GM23338 (cell line): ENCODE results near the gene CD244. TPM values are rescaled to one million over a fixed set of nuclear protein-coding genes. Genes with fewer than 3 reads are reported as not detected.
A peak's percentile ranks its signal among the peaks of the same experiment; 100 is the strongest.

Experiments
- ATAC-seq: fragments of 200-7000 bp; cut with Tn5 transposase; 3 replicates; pipeline ENCODE4 v1.9.1; 2020
- DNase-seq: peaks from one replicate; pipeline ENCODE4 v3.0.0-alpha.2; 2015; ENCODE audit warnings: low spot score
- H2AFZ ChIP-seq: fragments of 200-600 bp; sonication (generic); 2 replicates; pipeline ENCODE4 v1.8.0; 2016; ENCODE audit warnings: antibody characterized with exemption, mild to moderate bottlenecking, moderate library complexity
- H3F3A ChIP-seq: fragments of 200-600 bp; sonication (generic); replicated peaks from 2 replicates; pipeline ENCODE4 v1.8.0; 2017; ENCODE audit warnings: antibody characterized with exemption, mixed run types, low read depth
- H3K27ac ChIP-seq: fragments of 200-600 bp; sonication (generic); 2 replicates; pipeline ENCODE4 v1.6.1; 2016; ENCODE audit warnings: low read depth
- H3K27me3 ChIP-seq: fragments of 200-600 bp; sonication (generic); 2 replicates; pipeline ENCODE4 v1.8.0; 2016; ENCODE audit warnings: mild to moderate bottlenecking, mixed run types, moderate library complexity; ENCODE audit not compliant: insufficient read depth
- H3K36me3 ChIP-seq: fragments of 200-600 bp; sonication (generic); 2 replicates; pipeline ENCODE4 v1.8.0; 2016; ENCODE audit warnings: mild to moderate bottlenecking; ENCODE audit not compliant: insufficient read depth
- H3K4me1 ChIP-seq: fragments of 200-600 bp; sonication (generic); 2 replicates; pipeline ENCODE4 v1.8.0; 2016; ENCODE audit warnings: mild to moderate bottlenecking, moderate library complexity; ENCODE audit not compliant: insufficient read depth
- H3K4me2 ChIP-seq: fragments of 200-600 bp; sonication (generic); 2 replicates; pipeline ENCODE4 v1.7.1; 2017; ENCODE audit warnings: mixed run types
- H3K4me3 ChIP-seq: fragments of 200-600 bp; sonication (generic); 2 replicates; pipeline ENCODE4 v1.6.1; 2016; ENCODE audit warnings: mixed run types
- H3K79me2 ChIP-seq: fragments of 200-600 bp; sonication (generic); replicated peaks from 2 replicates; pipeline ENCODE4 v1.8.0; 2017; ENCODE audit warnings: mild to moderate bottlenecking; ENCODE audit not compliant: insufficient read depth
- H3K9me2 ChIP-seq: fragments of 200-600 bp; sonication (generic); 2 replicates; pipeline ENCODE4 v1.8.0; 2017; ENCODE audit not compliant: insufficient read depth
- H4K20me1 ChIP-seq: fragments of 200-600 bp; sonication (generic); replicated peaks from 2 replicates; pipeline ENCODE4 v1.8.0; 2017; ENCODE audit warnings: mild to moderate bottlenecking; ENCODE audit not compliant: insufficient read depth
- H3K27ac Mint-ChIP-seq: 2 replicates; pipeline ENCODE4 v1.8.0; 2020; ENCODE audit warnings: inconsistent platforms, mild to moderate bottlenecking, moderate library complexity, mixed read lengths
- H3K27me3 Mint-ChIP-seq: 3 replicates; pipeline ENCODE4 v1.8.0; 2022; ENCODE audit warnings: low read depth, mild to moderate bottlenecking, moderate library complexity, mixed read lengths, inconsistent platforms; ENCODE audit not compliant: insufficient read depth, poor library complexity
- H3K36me3 Mint-ChIP-seq: 3 replicates; pipeline ENCODE4 v1.8.0; 2021; ENCODE audit warnings: low read depth, mild to moderate bottlenecking, inconsistent platforms, moderate library complexity, mixed read lengths
- H3K4me1 Mint-ChIP-seq: 3 replicates; pipeline ENCODE4 v1.8.0; 2020; ENCODE audit warnings: mild to moderate bottlenecking, inconsistent platforms, mixed read lengths
- H3K4me3 Mint-ChIP-seq: 3 replicates; pipeline ENCODE4 v1.8.0; 2021; ENCODE audit warnings: moderate library complexity, mild to moderate bottlenecking, inconsistent platforms, mixed read lengths
- H3K9me3 Mint-ChIP-seq: 3 replicates; pipeline ENCODE4 v1.8.0; 2020; ENCODE audit warnings: moderate library complexity, mild to moderate bottlenecking, inconsistent platforms, mixed read lengths
- CREB1 ChIP-seq: fragments of 250-450 bp; sonication (Bioruptor Pico); IDR thresholded peaks from 2 replicates; pipeline ENCODE4 v1.5.0; 2020; ENCODE audit warnings: low read depth, mild to moderate bottlenecking, moderate library complexity
- CTCF ChIP-seq, 2 experiments: fragments of 200-600 bp in 1 of 2; sonication (generic) in 1 of 2; conservative IDR thresholded peaks; 2 replicates each; pipeline versions ENCODE4 v1.5.1 to v1.6.1; 2016 to 2017; ENCODE audit warnings: antibody characterized with exemption in 2 of 2, low read depth in 2 of 2, mild to moderate bottlenecking in 2 of 2, moderate library complexity in 1 of 2
- JUNB ChIP-seq: IDR thresholded peaks from one replicate; pipeline ENCODE4 v1.6.1; 2016; ENCODE audit warnings: antibody characterized with exemption; ENCODE audit not compliant: unreplicated experiment
- NANOG ChIP-seq: IDR thresholded peaks from 2 replicates; pipeline ENCODE4 v1.6.1; 2016; ENCODE audit warnings: antibody characterized with exemption, borderline replicate concordance
- POLR2AphosphoS5 ChIP-seq: IDR thresholded peaks from 2 replicates; pipeline ENCODE4 v1.6.1; 2016; ENCODE audit warnings: antibody characterized with exemption, low read depth
- REST ChIP-seq: IDR thresholded peaks from one replicate; pipeline ENCODE4 v1.6.1; 2018; ENCODE audit warnings: antibody characterized with exemption; ENCODE audit not compliant: unreplicated experiment
- STAT1 ChIP-seq: IDR thresholded peaks from one replicate; pipeline ENCODE4 v1.6.1; 2016; ENCODE audit warnings: antibody characterized with exemption; ENCODE audit not compliant: unreplicated experiment
- ZNF114 ChIP-seq: fragments of 250-450 bp; sonication (Bioruptor Pico); IDR thresholded peaks from 2 replicates; pipeline ENCODE4 v1.5.0; 2020; ENCODE audit warnings: mild to moderate bottlenecking, moderate library complexity
- ZNF331 ChIP-seq: fragments of 250-450 bp; sonication (Bioruptor Pico); IDR thresholded peaks from 2 replicates; pipeline ENCODE4 v1.5.0; 2020; ENCODE audit warnings: low read depth, mild to moderate bottlenecking, moderate library complexity
- polyA plus RNA-seq: library from polyadenylated mRNA; unstranded; fragments of >200 nt; fragmentation: Nextera tagmentation; extraction: Ambion mirVana; gene quantifications from 2 replicates; pipeline ENCODE4 v1.2.1, GENCODE V29; 2016
- total RNA-seq: library from RNA; depleted of rRNA; stranded (reverse); fragments of >200 nt; shearing (Covaris generic); gene quantifications from 2 replicates; pipeline ENCODE4 v1.2.3, GENCODE V29; 2014

The CD244 gene
- total and polyA plus RNA-seq, 2 experiments from 2014 or later = not detected

- H3K27ac Mint-ChIP-seq = no peak overlapping the region
- no peaks in the 10 kb centered on the region for H3K4me1 Mint-ChIP-seq
- Histone ChIP-seq H3K27me3 (no peaks in the 10 kb centered on the region), H3K79me2 (no peaks in the 10 kb centered on the region), H3K4me2 (no peak overlapping the region), H3K9me2 (no peaks in the 10 kb centered on the region; the same call in 1 of the 2 replicates), H3K27ac (no peak overlapping the region), H3K36me3 (no peaks in the 10 kb centered on the region), H3K4me3 (no peak overlapping the region), H2AFZ (peak overlapping the region; percentile 69), H3K4me1 (no peaks in the 10 kb centered on the region), H3F3A (no peaks in the 10 kb centered on the region), H4K20me1 (no peaks in the 10 kb centered on the region)
- TF ChIP-seq JUNB (no peak), ZNF331 (CRISPR knock-in tag) (no peak), STAT1 (no peak), ZNF114 (CRISPR knock-in tag) (no peak), NANOG (no peak), REST (no peak)
- DNase-seq = no peak
- peaks cover 2% of the 10 kb centered on the region; the same call in 2 of the 3 replicates for H3K36me3 Mint-ChIP-seq
- ATAC-seq = peak; percentile 49
- peaks cover 11% of the 10 kb centered on the region for H3K9me3 Mint-ChIP-seq
- H3K4me3 Mint-ChIP-seq = no peak overlapping the region
- H3K27me3 Mint-ChIP-seq = no peaks in the 10 kb centered on the region
Observed at GRCh38 chr1:160801836-160802580, 60.7 kb downstream of the CD244 start.

- peaks cover 4% of the 10 kb centered on the region; the same call in 1 of the 3 replicates for H3K9me3 Mint-ChIP-seq
- no peak overlapping the region for H2AFZ ChIP-seq
- H3K4me2 ChIP-seq = no peak overlapping the region
- DNase-seq = no peak
- H4K20me1 ChIP-seq = no peaks in the 10 kb centered on the region
- H3K4me1 Mint-ChIP-seq = no peaks in the 10 kb centered on the region
- ATAC-seq = no peak
- H3K4me3 Mint-ChIP-seq = no peak overlapping the region
- no peak overlapping the region for H3K4me3 ChIP-seq
- H3K36me3 Mint-ChIP-seq = no peaks in the 10 kb centered on the region
- H3K79me2 ChIP-seq = no peaks in the 10 kb centered on the region
- H3K27ac Mint-ChIP-seq = no peak overlapping the region
- no peaks in the 10 kb centered on the region for H3K36me3 ChIP-seq
- no peaks in the 10 kb centered on the region for H3K27me3 Mint-ChIP-seq
- no peaks in the 10 kb centered on the region; the same call in 1 of the 2 replicates for H3K9me2 ChIP-seq
- no peaks in the 10 kb centered on the region for H3K27me3 ChIP-seq
- H3K27ac ChIP-seq = no peak overlapping the region
- no peaks in the 10 kb centered on the region for H3K4me1 ChIP-seq
- H3F3A ChIP-seq = no peaks in the 10 kb centered on the region
- no peak for TF ChIP-seq JUNB
- TF ChIP-seq POLR2AphosphoS5 = no peak
- no peak for TF ChIP-seq REST
- TF ChIP-seq CREB1 (CRISPR knock-in tag) = no peak
- TF ChIP-seq CTCF (conservative IDR thresholded peaks at IDR 0.05; ENCODE audit: low read depth in 2 of 2) = no peak
- no peak for TF ChIP-seq ZNF114 (CRISPR knock-in tag)
Observed at GRCh38 chr1:160800645-160801408, 61.9 kb downstream of the CD244 start.
